Erythroblast (primary cell): ENCODE measurements around the gene GVQW3.

Experiments
- GATA1 ChIP-seq: IDR thresholded peaks from 2 replicates; pipeline ENCODE4 v1.6.1; 2011; ENCODE audit warnings: low read depth, mild to moderate bottlenecking, control low read depth, low read length, moderate library complexity
- POLR2A ChIP-seq: IDR thresholded peaks from 2 replicates; pipeline ENCODE4 v1.6.1; 2011; ENCODE audit warnings: mild to moderate bottlenecking, low read length

- TF ChIP-seq POLR2A (no peak), GATA1 (no peak)
Observed at GRCh38 chr11:76394411-76394810, 13.3 kb downstream of the GVQW3 start.
